Activated T-cell treated with anti-CD3 and anti-CD28 coated beads, Interleukin-2, amount 50 U/mL, for 72 hours (primary cell): ENCODE results near the gene NEK6. TPM values are rescaled to one million over a fixed set of nuclear protein-coding genes. Genes with fewer than 3 reads are reported as not detected.
A peak's percentile ranks its signal among the peaks of the same experiment; 100 is the strongest.

Experiments
- ATAC-seq, 2 donors: fragments of 150-1000 bp; cut with Tn5 transposase; replicated peaks in 1 of 2; 2 replicates each; pipeline ENCODE4 v1.10.0; 2021; ENCODE audit warnings: moderate library complexity in 2 of 2, mild to moderate bottlenecking in 1 of 2
- DNase-seq, 2 donors: peaks; one replicate each; pipeline ENCODE4 v3.0.0; 2021 to 2022; ENCODE audit warnings: mixed read lengths in 1 of 2
- H3K27ac Mint-ChIP-seq: one replicate; pipeline ENCODE4 v1.8.0; 2022; ENCODE audit warnings: mild to moderate bottlenecking, moderate library complexity, mixed read lengths
- H3K27me3 Mint-ChIP-seq: one replicate; pipeline ENCODE4 v1.8.0; 2022; ENCODE audit warnings: low read depth, mixed read lengths
- H3K36me3 Mint-ChIP-seq, 2 donors: one replicate each; pipeline ENCODE4 v1.8.0; 2022; ENCODE audit warnings: mixed read lengths in 2 of 2, mild to moderate bottlenecking in 1 of 2; ENCODE audit not compliant: insufficient read depth in 2 of 2
- H3K4me1 Mint-ChIP-seq: one replicate; pipeline ENCODE4 v1.8.0; 2022; ENCODE audit warnings: low read depth, mixed read lengths
- H3K4me3 Mint-ChIP-seq, 2 donors: one replicate each; pipeline ENCODE4 v1.8.0; 2022; ENCODE audit warnings: mild to moderate bottlenecking in 2 of 2, mixed read lengths in 2 of 2, moderate library complexity in 2 of 2
- H3K9me3 Mint-ChIP-seq, 2 donors: one replicate each; pipeline ENCODE4 v1.8.0; 2022; ENCODE audit warnings: mixed read lengths in 2 of 2
- total RNA-seq, 2 donors: library from RNA; stranded (reverse); gene quantifications; one replicate each; pipeline ENCODE4 v1.2.3, GENCODE V29; 2022

The NEK6 gene
- total RNA-seq, 2 donors from 2014 or later, result 8.1 to 8.5 TPM

- ATAC-seq (no peak), DNase-seq (no peak)
- Mint-ChIP-seq H3K9me3 (no peaks in the 10 kb centered on the region), H3K36me3 (peaks cover 0 to 6% of the 10 kb centered on the region in 2 donors), H3K27ac (no peak overlapping the region), H3K4me3 (no peak overlapping the region), H3K27me3 (no peaks in the 10 kb centered on the region), H3K4me1 (peaks cover 9% of the 10 kb centered on the region)
These were observed 96.1 kb downstream of the NEK6 start for GRCh38 chr9:124353811-124354274.

DNA sequence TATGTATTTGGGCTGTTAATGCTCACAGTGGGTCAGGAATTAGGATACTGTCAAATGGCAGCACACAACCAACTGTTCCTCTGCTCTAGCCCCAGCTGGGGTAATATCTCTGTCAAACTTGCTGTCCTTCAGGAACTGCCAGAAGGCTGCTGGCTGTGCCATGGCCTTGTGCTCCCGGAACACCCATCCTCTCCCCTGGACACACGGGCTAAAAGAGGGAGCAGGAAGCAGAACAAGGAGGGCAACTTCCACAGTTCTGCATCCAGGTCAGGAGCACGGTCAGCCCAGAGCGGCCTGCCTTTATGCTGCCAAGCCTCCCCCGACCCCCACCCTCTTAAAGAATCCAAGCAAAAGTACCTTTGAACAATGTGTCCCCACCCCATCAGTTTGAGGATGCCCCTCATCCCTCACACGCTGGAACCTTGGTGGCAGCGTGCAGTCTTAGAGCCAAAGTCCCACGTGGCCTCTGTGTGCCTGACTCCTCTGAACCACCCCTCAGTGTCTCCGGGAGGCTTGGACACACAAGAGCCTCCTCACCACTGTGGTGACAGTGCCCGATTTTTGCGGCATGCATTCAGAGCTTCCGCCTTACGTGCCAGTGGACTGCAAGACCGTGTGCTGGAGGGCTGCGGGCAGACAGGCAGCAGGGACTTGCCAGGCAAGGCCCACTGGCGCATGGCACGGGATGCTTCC, 96.7 kb downstream of the NEK6 start:
- no peak overlapping the region for H3K4me3 Mint-ChIP-seq
- H3K4me1 Mint-ChIP-seq, result peaks cover 10% of the 10 kb centered on the region
- DNase-seq (no peak), ATAC-seq (no peak)
- peaks cover 0 to 6% of the 10 kb centered on the region in 2 donors for H3K36me3 Mint-ChIP-seq
- H3K27me3 Mint-ChIP-seq, result no peaks in the 10 kb centered on the region
- no peaks in the 10 kb centered on the region for H3K9me3 Mint-ChIP-seq
- no peak overlapping the region for H3K27ac Mint-ChIP-seq

DNA sequence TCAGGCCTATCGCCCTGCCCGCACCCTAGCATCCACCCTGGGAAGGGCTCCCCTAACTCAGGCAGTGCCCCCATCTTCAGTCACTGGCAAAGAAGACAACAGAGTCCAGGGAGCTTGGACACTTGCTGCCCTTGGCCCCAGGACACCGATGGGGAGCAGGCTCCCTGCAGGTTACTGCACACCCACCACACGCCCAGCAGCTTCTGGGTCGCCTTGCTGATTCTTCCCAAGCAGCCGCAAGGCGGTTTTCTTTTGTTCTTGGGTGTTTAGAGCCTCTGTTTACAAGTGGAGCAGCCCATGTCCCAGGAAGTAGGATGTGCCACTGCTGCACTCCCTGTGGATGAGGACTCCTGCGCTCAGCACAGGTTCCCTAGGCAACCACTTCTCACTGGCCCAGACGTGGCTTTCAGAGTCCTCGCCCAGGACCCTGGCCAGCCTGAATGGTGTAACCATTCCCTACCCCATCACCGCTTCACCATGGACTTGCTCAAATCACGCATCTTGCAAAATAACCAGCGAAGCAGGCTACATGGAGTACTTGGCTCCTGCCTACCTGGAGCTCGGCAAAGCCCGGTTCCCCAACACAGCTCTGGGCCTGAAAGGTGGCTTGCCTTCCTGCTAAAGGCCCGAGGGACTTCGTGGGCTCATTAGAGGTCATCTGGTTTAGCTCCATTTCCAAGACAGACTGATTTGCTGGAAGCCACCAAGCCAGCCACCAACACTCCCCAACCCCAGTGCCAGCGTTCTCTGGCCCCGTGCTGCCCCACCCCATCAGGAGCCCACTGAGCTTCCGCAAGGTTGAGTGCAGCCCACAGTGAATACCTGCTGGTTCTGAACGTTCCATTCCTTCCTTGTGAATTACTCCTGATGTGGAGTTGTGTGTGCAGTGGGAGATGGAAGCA, 97.5 kb downstream of the NEK6 start:
- Mint-ChIP-seq H3K27me3 (no peaks in the 10 kb centered on the region), H3K36me3 (peaks cover 0 to 6% of the 10 kb centered on the region in 2 donors), H3K4me1 (peaks cover 18% of the 10 kb centered on the region), H3K9me3 (no peaks in the 10 kb centered on the region), H3K4me3 (no peak overlapping the region), H3K27ac (no peak overlapping the region)
- ATAC-seq (no peak), DNase-seq (no peak)

DNA sequence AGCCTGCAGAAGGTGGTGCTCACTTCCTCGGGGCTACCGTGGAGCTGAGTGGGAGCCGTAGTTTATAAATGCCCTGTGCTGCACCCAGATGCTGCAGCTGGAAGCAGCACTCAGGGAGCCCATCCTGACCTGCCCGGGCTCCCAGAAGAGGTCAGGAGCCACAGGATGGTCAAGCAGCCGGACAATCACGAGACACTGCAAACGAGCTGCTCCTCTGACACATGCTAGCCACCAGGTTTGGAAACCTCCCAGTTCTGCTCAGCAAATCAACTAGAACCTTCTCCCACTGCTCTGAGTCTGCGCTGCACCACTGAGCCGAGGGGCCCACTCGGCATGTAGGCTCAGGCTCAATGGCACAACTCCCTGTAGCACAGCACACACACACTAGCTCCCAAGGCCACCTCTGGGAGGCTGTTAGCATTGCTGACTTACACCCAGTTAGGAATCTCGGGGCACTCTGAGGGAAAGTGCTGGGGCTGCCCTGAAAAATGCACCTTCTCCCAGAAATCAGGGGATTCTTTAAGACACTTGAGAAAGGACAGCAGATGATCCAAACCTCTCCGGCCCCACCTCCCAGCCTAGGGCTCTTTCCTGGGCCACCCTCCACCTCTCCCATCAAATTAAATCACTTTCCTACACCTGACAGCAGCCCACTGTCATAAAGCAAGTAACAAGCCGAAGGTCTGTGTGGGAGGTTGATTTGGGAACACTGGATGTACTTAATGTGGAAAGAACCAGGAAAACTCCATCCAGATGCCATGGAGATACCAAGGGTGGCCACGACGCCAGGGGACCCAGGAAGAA, 98.4 kb downstream of the NEK6 start:
- Mint-ChIP-seq H3K4me3 (no peak overlapping the region), H3K4me1 (peaks cover 27% of the 10 kb centered on the region), H3K36me3 (peaks cover 0 to 6% of the 10 kb centered on the region in 2 donors), H3K9me3 (no peaks in the 10 kb centered on the region), H3K27ac (no peak overlapping the region), H3K27me3 (no peaks in the 10 kb centered on the region)
- DNase-seq (no peak), ATAC-seq (no peak)

- H3K27me3 Mint-ChIP-seq, result no peaks in the 10 kb centered on the region
- DNase-seq (no peak), ATAC-seq (no peak)
- H3K27ac Mint-ChIP-seq, result peak overlapping the region; percentile 72
- no peak overlapping the region for H3K4me3 Mint-ChIP-seq
- peaks cover 29% of the 10 kb centered on the region for H3K4me1 Mint-ChIP-seq
- no peaks in the 10 kb centered on the region for H3K9me3 Mint-ChIP-seq
- peaks cover 0 to 4% of the 10 kb centered on the region in 2 donors for H3K36me3 Mint-ChIP-seq
These were observed 99.1 kb downstream of the NEK6 start for GRCh38 chr9:124356745-124357390.

DNA sequence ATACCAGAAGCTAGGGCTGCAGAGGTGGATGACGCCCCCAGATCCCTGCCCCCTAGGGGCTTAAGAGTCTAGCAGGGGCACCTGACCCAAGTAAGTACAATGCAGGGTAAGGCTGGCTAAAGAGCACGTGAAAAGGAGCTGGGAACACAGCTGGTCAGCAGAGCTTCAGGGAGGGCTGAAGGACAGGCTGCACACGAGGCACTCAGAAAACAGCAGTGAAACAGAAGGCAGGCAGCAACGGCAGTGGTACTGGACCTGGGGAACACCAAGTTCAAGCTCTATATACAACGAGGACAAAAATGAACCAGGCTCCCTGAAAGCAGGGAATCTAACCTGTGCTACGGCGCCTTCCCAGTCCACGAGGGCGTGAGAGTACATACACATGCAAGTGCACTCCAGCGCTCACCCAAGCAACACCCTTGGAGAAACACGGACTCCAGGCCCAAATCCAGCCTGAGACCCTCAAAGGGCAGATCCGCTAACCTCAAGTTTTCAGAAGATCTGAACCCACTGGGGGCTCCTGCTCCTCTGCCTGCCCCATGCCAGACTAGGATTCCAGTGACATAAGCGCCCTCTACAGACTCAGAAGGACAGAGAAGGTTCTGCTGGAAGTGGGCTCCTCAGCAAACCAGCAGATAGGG, 100.1 kb downstream of the NEK6 start:
- Mint-ChIP-seq H3K36me3 (peaks cover 0 to 1% of the 10 kb centered on the region in 2 donors), H3K9me3 (no peaks in the 10 kb centered on the region), H3K4me1 (peaks cover 29% of the 10 kb centered on the region), H3K27me3 (no peaks in the 10 kb centered on the region), H3K4me3 (no peak overlapping the region), H3K27ac (peak overlapping the region; percentile 72)
- ATAC-seq (no peak), DNase-seq (no peak)

DNA sequence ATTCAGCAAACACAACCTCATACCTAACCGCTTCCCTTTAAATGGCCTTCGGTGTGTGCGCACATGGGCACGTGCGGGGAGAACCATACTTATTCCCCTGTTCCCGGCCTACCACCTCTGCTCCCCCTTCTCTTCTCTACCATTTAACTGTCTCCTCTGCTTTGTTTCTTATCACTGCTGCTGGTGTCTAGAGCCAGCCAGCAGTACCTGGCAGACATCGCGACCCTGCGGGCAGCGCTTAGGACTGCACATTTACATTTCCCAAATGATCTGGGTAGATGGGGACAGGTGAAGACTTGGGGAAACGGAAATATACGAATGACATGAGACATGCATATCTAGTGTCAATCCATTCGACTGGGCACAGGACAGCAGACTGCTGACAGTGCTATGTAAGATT, 100.9 kb downstream of the NEK6 start:
- H3K4me3 Mint-ChIP-seq, result no peak overlapping the region
- no peak for DNase-seq
- H3K27ac Mint-ChIP-seq, result no peak overlapping the region
- H3K9me3 Mint-ChIP-seq, result no peaks in the 10 kb centered on the region
- ATAC-seq, result no peak
- no peaks in the 10 kb centered on the region for H3K36me3 Mint-ChIP-seq
- H3K27me3 Mint-ChIP-seq, result no peaks in the 10 kb centered on the region
- H3K4me1 Mint-ChIP-seq, result peaks cover 29% of the 10 kb centered on the region

- ATAC-seq (no peak), DNase-seq (no peak)
- H3K27ac Mint-ChIP-seq, result no peak overlapping the region
- peaks cover 29% of the 10 kb centered on the region for H3K4me1 Mint-ChIP-seq
- no peaks in the 10 kb centered on the region for H3K36me3 Mint-ChIP-seq
- no peaks in the 10 kb centered on the region for H3K9me3 Mint-ChIP-seq
- H3K27me3 Mint-ChIP-seq, result no peaks in the 10 kb centered on the region
- H3K4me3 Mint-ChIP-seq, result no peak overlapping the region
These were observed 101.7 kb downstream of the NEK6 start for GRCh38 chr9:124359426-124359825.

DNA sequence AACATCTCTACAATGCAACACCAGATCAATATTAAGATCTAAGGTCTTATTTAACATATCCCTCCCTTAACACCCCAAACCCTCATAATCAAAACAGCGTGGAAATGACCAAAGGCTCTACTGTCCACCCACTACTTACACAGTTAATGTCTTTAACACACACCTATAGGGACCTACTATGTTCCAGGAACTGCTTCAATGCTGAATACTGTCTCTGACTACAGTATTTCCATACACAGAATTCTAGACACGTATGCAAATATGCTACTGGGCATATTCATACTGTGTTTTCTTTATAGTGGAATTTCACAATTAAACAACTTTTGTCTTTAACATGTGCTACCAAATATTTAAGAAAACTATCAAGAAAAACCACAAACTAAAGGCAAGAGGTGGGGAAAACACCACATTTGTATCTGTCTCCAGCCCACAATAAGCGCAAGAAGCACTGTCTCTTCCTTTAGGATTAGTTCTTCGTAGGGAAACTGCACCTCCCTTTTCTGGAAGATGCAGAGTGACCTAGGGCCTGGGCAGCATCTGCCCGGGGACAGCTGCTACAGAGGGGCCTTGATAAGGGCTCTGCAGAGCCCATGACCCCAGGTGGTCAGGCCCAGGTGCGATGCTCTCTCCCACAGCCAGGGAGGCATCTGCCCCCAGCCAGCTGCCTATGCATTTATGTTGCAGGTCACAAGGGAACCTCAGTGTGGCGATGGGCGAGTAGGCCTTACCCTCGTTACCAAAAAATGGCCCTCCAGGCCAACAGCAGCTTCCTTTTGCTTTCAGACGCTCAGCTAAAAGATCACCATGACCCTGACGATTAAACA, 102.3 kb downstream of the NEK6 start:
- H3K27ac Mint-ChIP-seq, result peak overlapping the region; percentile 5
- no peak overlapping the region for H3K4me3 Mint-ChIP-seq
- ATAC-seq, result no peak
- H3K36me3 Mint-ChIP-seq, result peaks cover 0 to 4% of the 10 kb centered on the region in 2 donors
- peaks cover 34% of the 10 kb centered on the region for H3K4me1 Mint-ChIP-seq
- DNase-seq, result no peak
- H3K9me3 Mint-ChIP-seq, result no peaks in the 10 kb centered on the region
- H3K27me3 Mint-ChIP-seq, result no peaks in the 10 kb centered on the region

GRCh38 chr9:124361128-124361527, 103.4 kb downstream of the NEK6 start:
- Mint-ChIP-seq H3K4me1 (peaks cover 42% of the 10 kb centered on the region), H3K4me3 (no peak overlapping the region), H3K27ac (peak overlapping the region; percentile 52), H3K36me3 (peaks cover 0 to 9% of the 10 kb centered on the region in 2 donors), H3K9me3 (no peaks in the 10 kb centered on the region), H3K27me3 (no peaks in the 10 kb centered on the region)
- ATAC-seq, result no peak
- no peak for DNase-seq

- H3K27me3 Mint-ChIP-seq, result no peaks in the 10 kb centered on the region
- peaks cover 55% of the 10 kb centered on the region for H3K4me1 Mint-ChIP-seq
- H3K4me3 Mint-ChIP-seq, result no peak overlapping the region
- H3K27ac Mint-ChIP-seq, result no peak overlapping the region
- H3K9me3 Mint-ChIP-seq, result no peaks in the 10 kb centered on the region
- H3K36me3 Mint-ChIP-seq, result peaks cover 1 to 9% of the 10 kb centered on the region in 2 donors
- ATAC-seq, result no peak
- DNase-seq, result no peak
These were observed 105.8 kb downstream of the NEK6 start for GRCh38 chr9:124363326-124364096.
